Sigmoid colon (tissue), 7 donors: ENCODE measurements around the gene PRPF4. TPM values are rescaled to one million over a fixed set of nuclear protein-coding genes. Genes with fewer than 3 reads are reported as not detected.

Experiments
- DNase-seq: peaks from one replicate; pipeline ENCODE4 v3.0.0-alpha.2; 2019
- H3K27ac ChIP-seq, 4 donors: fragments of 200-600 bp; sonication (generic); one replicate each; pipeline ENCODE4 v1.5.1; 2016 to 2019; ENCODE audit warnings: mild to moderate bottlenecking in 1 of 4
- H3K27me3 ChIP-seq, 3 donors: fragments of 200-600 bp; sonication (generic); one replicate each; pipeline ENCODE4 v1.5.1; 2019; ENCODE audit warnings: mild to moderate bottlenecking in 1 of 3
- H3K36me3 ChIP-seq, 4 donors: fragments of 200-600 bp; sonication (generic); one replicate each; pipeline ENCODE4 v1.5.1; 2016 to 2019
- H3K4me1 ChIP-seq, 4 donors: fragments of 200-600 bp; sonication (generic); one replicate each; pipeline ENCODE4 v1.5.1; 2017 to 2019
- H3K4me3 ChIP-seq, 4 donors: fragments of 200-600 bp; sonication (generic); one replicate each; pipeline ENCODE4 v1.5.1; 2017 to 2019; ENCODE audit warnings: mild to moderate bottlenecking in 2 of 4, moderate library complexity in 1 of 4
- H3K9me3 ChIP-seq, 4 donors: fragments of 200-600 bp in 3 of 4; sonication (generic) in 3 of 4; one replicate each; pipeline versions ENCODE4 v1.5.1 to v1.6.1; 2013 to 2019
- EP300 ChIP-seq, 4 donors: sonication (generic); formaldehyde crosslinking; IDR thresholded peaks; one replicate each; pipeline ENCODE4 v1.6.1; 2017; ENCODE audit warnings: antibody characterized with exemption in 4 of 4
- POLR2A ChIP-seq, 2 donors: fragments of 450-650 bp; IDR thresholded peaks; one replicate each; pipeline ENCODE4 v1.6.1; 2016; ENCODE audit warnings: antibody characterized with exemption in 2 of 2, mild to moderate bottlenecking in 2 of 2, moderate library complexity in 2 of 2
- POLR2AphosphoS5 ChIP-seq, 4 donors: sonication (generic); formaldehyde crosslinking; IDR thresholded peaks; one replicate each; pipeline ENCODE4 v1.6.1; 2017; ENCODE audit warnings: antibody characterized with exemption in 4 of 4
- WGBS, 2 donors: extraction: QIAGEN DNeasy Blood & Tissue Kit; methylation state at CpG; one replicate each; pipeline ENCODE4 v1.1.7; 2013; 5-methylcytosine and 5-hydroxymethylcytosine counted together
- intact Hi-C: fragments of 100-400 bp; cut with DNase I; formaldehyde crosslinking; loops from one replicate; pipeline ENCODE4 v1.15.1; 2023
- polyA plus RNA-seq, 3 donors: library from polyadenylated mRNA; stranded (reverse); fragments of 200-250 nt; gene quantifications; one replicate each; pipeline ENCODE4 v1.2.3, GENCODE V29; 2013
- total RNA-seq, 4 donors: library from RNA; depleted of rRNA; stranded (reverse); fragments of >200 nt; gene quantifications; one replicate each; pipeline ENCODE4 v1.1.0, GENCODE V29; 2016
- TF ChIP-seq, protein P1 (sequence below), 4 experiments: fragments of 450-650 bp in 3 of 4; fragments of 200-600 bp in 1 of 4; IDR thresholded peaks; one replicate each; pipeline ENCODE4 v1.5.1; 2016 to 2019; ENCODE audit warnings: antibody characterized with exemption in 4 of 4, mild to moderate bottlenecking in 3 of 4, moderate library complexity in 2 of 4
- donor health status: healthy with polysubstance abuse.
- donor health status: Bipolar disorder and iron deficiency.
- donor health status: healthy.

The PRPF4 gene
- total and polyA plus RNA-seq, 7 donors: 7.9 to 21.4 (median 13.8) TPM

- Histone ChIP-seq H3K27me3 (no peaks in the 10 kb centered on the region), H3K4me1 (peaks cover 0 to 6% (median 2%) of the 10 kb centered on the region in 4 donors), H3K4me3 (no peak overlapping the region), H3K27ac (no peak overlapping the region), H3K36me3 (peaks cover 0 to 19% (median 0%) of the 10 kb centered on the region in 4 donors), H3K9me3 (no peaks in the 10 kb centered on the region)
- 77 to 83% methylated on average over 5 of the region's 5 CpGs for WGBS, 2 donors
- no peak for DNase-seq
- TF ChIP-seq EP300 (IDR thresholded peaks at IDR 0.05) (no peak), POLR2A (IDR thresholded peaks at IDR 0.05) (no peak), POLR2AphosphoS5 (IDR thresholded peaks at IDR 0.05) (no peak)
- TF ChIP-seq, protein P1, sequence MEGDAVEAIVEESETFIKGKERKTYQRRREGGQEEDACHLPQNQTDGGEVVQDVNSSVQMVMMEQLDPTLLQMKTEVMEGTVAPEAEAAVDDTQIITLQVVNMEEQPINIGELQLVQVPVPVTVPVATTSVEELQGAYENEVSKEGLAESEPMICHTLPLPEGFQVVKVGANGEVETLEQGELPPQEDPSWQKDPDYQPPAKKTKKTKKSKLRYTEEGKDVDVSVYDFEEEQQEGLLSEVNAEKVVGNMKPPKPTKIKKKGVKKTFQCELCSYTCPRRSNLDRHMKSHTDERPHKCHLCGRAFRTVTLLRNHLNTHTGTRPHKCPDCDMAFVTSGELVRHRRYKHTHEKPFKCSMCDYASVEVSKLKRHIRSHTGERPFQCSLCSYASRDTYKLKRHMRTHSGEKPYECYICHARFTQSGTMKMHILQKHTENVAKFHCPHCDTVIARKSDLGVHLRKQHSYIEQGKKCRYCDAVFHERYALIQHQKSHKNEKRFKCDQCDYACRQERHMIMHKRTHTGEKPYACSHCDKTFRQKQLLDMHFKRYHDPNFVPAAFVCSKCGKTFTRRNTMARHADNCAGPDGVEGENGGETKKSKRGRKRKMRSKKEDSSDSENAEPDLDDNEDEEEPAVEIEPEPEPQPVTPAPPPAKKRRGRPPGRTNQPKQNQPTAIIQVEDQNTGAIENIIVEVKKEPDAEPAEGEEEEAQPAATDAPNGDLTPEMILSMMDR (IDR thresholded peaks at IDR 0.05): no peak
- intact Hi-C loops: no loop called here
Measured at GRCh38 chr9:113313261-113313660, 37.8 kb downstream of the PRPF4 start.

DNA sequence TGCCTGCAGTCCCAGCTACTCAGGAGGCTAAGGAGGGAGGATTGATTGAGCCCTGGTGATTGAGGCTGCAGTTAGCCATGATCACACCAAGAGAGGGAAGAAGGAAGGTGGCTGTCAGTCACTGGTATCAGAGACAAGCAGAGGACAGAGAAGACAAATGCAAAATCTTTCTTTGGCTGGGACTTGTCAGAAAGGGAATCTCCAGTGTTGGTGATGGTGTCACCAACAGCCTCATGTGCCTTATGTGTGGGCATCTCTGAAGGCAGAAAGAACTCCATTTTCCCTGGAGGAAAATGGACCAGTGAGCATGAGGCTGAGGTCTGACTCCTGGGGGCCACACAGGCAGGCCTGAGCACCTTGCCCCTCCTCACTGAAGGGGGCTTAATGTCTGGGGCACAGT is 39.8 kb downstream of the PRPF4 start:
- Histone ChIP-seq H3K36me3 (peaks cover 0 to 37% (median 6%) of the 10 kb centered on the region in 4 donors), H3K4me1 (peaks cover 0 to 2% (median under 1%) of the 10 kb centered on the region in 4 donors), H3K27ac (no peak overlapping the region), H3K9me3 (no peaks in the 10 kb centered on the region), H3K4me3 (no peak overlapping the region), H3K27me3 (no peaks in the 10 kb centered on the region)
- TF ChIP-seq POLR2A (IDR thresholded peaks at IDR 0.05) (no peak), EP300 (IDR thresholded peaks at IDR 0.05) (no peak), POLR2AphosphoS5 (IDR thresholded peaks at IDR 0.05) (no peak)
- TF ChIP-seq, protein P1 (IDR thresholded peaks at IDR 0.05): no peak
- DNase-seq: no peak
- intact Hi-C loops: no loop called here

- intact Hi-C loops: no loop called here
- H3K9me3 ChIP-seq: no peaks in the 10 kb centered on the region
- no peak overlapping the region for H3K4me3 ChIP-seq
- no peaks in the 10 kb centered on the region for H3K4me1 ChIP-seq
- peaks cover 0 to 42% (median 7%) of the 10 kb centered on the region in 4 donors for H3K36me3 ChIP-seq
- no peak for TF ChIP-seq POLR2A (IDR thresholded peaks at IDR 0.05)
- no peak for TF ChIP-seq EP300 (IDR thresholded peaks at IDR 0.05)
- TF ChIP-seq POLR2AphosphoS5 (IDR thresholded peaks at IDR 0.05): no peak
- 93 to 98% methylated on average over 4 of the region's 4 CpGs for WGBS, 2 donors
- no peak overlapping the region for H3K27ac ChIP-seq
- DNase-seq: no peak
- no peaks in the 10 kb centered on the region for H3K27me3 ChIP-seq
Measured at GRCh38 chr9:113316030-113316429, 40.6 kb downstream of the PRPF4 start.

DNA sequence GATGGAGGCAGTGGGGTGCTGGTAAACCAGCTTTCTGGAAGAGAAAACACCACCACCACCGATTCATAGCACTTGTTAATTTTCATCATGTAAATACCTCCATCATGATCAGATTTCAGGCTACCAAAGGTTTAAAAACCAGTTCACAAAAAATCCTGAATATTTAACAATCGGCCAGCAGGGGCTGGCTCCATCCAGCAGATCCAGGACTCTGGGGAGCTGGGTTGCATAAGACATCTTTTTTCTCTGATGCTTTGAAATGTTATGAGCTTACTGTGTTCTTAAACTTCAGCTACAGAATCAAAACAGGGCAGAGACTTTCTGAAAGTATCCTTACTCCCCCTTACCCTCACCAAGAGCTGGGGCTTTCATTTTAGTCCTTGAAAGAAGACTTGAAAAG is 42.3 kb downstream of the PRPF4 start:
- Histone ChIP-seq H3K9me3 (no peaks in the 10 kb centered on the region), H3K4me1 (no peaks in the 10 kb centered on the region), H3K4me3 (no peak overlapping the region), H3K27ac (no peak overlapping the region), H3K27me3 (no peaks in the 10 kb centered on the region), H3K36me3 (peaks cover 0 to 51% (median 9%) of the 10 kb centered on the region in 4 donors)
- intact Hi-C loops: no loop called here
- DNase-seq: no peak
- TF ChIP-seq POLR2AphosphoS5 (IDR thresholded peaks at IDR 0.05): no peak
- TF ChIP-seq POLR2A (IDR thresholded peaks at IDR 0.05): no peak
- no peak for TF ChIP-seq EP300 (IDR thresholded peaks at IDR 0.05)
- TF ChIP-seq, protein P1 (IDR thresholded peaks at IDR 0.05): no peak
- 75 to 78% methylated on average over 2 of the region's 2 CpGs for whole genome bisulfite sequencing, 2 donors

GRCh38 chr9:113319054-113319453 is 43.6 kb downstream of the PRPF4 start:
- intact Hi-C loops: no loop called here
- WGBS, 2 donors: 92 to 93% methylated on average over 2 of the region's 2 CpGs
- DNase-seq: no peak

More at GRCh38 chr9:113319054-113319453, 43.6 kb downstream of the PRPF4 start:
- no peak overlapping the region for H3K27ac ChIP-seq
- H3K27me3 ChIP-seq: no peaks in the 10 kb centered on the region
- H3K9me3 ChIP-seq: no peaks in the 10 kb centered on the region
- peaks cover 0 to 54% (median 9%) of the 10 kb centered on the region in 4 donors for H3K36me3 ChIP-seq
- no peak overlapping the region for H3K4me3 ChIP-seq
- TF ChIP-seq POLR2A (IDR thresholded peaks at IDR 0.05) (no peak), POLR2AphosphoS5 (IDR thresholded peaks at IDR 0.05) (no peak), EP300 (IDR thresholded peaks at IDR 0.05) (no peak)
- TF ChIP-seq, protein P1 (IDR thresholded peaks at IDR 0.05): no peak
- H3K4me1 ChIP-seq: no peaks in the 10 kb centered on the region
